A549 treated with DMSO at 1 μM for 4 hours (cell line): ENCODE measurements around the gene SENP2. TPM values are rescaled to one million over a fixed set of nuclear protein-coding genes. Genes with fewer than 3 reads are reported as not detected.

ENCODE experiments used
- total RNA-seq: library from RNA; stranded (reverse); fragments of 200-300 nt; extraction: Qiagen RNA extraction; gene quantifications from 5 replicates; pipeline ENCODE4 v1.2.3, GENCODE V29; 2022; ENCODE audit warnings: low read depth

Gene SENP2
- 16.8 to 23.1 TPM (median 20.1 TPM) in 5 replicates for total RNA-seq

GRCh38 chr3:185585859-185586685 lies at the start of gene SENP2:
Gene SENP2 (plus strand): TSS chr3:185586295. CDS start chr3:185586414, 119 bp downstream.

DNA sequence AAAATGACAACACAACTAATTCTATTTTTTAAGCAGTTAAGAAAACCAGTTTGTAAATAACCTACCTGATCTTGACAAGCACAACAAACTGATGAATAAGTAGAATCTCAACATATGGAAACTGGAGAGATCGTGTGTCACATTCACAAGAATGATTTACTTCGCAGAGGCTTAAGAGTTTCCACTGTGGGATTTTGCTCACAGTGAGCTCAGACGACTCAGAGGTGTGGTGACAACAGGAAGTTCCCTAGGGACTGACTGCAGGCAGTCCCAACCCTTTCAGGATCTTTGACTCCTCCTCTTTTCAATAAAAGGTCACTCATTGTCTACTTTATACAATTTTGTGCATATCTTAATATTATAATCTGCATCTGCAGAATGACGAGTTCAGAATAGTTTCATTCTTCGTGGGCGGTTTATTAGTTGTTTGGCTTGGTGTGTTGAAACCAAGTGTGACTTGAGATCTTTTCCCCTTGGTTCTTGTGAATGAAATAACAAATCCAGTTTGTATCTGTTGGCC lies 33.7 kb upstream of the SENP2 start, which contains the start of gene LIPH:
TSS of gene LIPH (minus strand) at position 231 of the 520 bp plus-strand sequence. CDS start at position 114, 117 bp downstream.

Other genes starting within 250 kb of the SENP2 start
- 13.0 to 15.0 TPM (median 14.5 TPM) in 5 replicates for gene MAP3K13, start 223.2 kb upstream of the SENP2 start, total RNA-seq
- gene TMEM41A, start 87.3 kb upstream of the SENP2 start, total RNA-seq: 20.3 to 24.0 TPM (median 21.5 TPM) in 5 replicates
- gene LIPH, start 33.7 kb upstream of the SENP2 start, total RNA-seq: 7.2 to 9.3 TPM (median 8.4 TPM) in 5 replicates
- gene IGF2BP2, start 238.7 kb downstream of the SENP2 start, total RNA-seq: 8.0 to 12.1 TPM (median 10.3 TPM) in 5 replicates